ENCODE measurements around the gene CHRM5.

The CHRM5 gene

DNA sequence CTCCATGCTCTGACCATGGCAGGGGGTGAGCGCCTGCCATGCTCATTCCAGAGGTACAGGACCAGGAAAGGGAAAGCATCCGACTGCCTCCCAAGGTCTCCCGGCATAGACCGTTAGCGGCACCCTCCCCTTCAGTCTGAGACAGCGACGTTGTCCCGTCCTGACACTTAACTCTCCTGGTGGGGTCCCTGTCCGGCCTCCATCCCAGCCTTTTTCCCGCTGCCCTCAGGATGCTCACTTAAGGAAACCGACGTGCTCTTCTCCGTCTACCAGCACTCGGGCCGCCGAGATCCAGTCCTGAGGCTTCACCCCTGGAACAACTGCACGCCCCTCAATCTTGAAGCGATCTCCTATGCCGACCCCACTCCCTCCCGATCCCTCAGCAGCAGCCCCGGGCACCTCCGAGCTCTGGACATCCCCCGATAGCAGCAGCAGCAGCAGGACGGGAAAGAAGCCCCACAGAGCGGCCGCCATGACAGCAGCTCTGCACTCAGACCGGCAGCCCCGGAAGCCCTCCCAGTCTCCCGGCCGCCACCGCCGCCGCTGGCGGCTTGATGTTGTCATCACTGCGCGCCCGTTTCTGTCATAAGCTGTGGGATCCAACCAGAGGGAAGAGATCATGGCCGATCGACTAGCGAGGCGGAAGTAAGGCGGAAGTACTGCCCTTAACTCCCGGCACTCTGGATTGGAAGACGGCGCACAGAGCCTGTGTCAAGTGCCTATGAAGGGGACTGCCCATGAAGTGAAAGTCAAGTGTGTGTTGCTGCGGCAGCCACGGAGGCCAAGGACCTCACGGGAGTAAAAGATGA is 133.3 kb downstream of the CHRM5 start, which contains the start of the genes EMC7 and PGBD4:
Gene EMC7, minus strand, starts transcription at position 497 of the 809 bp plus-strand sequence. Its CDS starts 23 bp downstream, at position 474.
Gene PGBD4, plus strand, starts transcription at position 718 of the 809 bp plus-strand sequence. CDS start 449 bp downstream, outside the sequence.
- DNase-seq (ENCODE audit: low read depth), result peak; percentile 98

DNA sequence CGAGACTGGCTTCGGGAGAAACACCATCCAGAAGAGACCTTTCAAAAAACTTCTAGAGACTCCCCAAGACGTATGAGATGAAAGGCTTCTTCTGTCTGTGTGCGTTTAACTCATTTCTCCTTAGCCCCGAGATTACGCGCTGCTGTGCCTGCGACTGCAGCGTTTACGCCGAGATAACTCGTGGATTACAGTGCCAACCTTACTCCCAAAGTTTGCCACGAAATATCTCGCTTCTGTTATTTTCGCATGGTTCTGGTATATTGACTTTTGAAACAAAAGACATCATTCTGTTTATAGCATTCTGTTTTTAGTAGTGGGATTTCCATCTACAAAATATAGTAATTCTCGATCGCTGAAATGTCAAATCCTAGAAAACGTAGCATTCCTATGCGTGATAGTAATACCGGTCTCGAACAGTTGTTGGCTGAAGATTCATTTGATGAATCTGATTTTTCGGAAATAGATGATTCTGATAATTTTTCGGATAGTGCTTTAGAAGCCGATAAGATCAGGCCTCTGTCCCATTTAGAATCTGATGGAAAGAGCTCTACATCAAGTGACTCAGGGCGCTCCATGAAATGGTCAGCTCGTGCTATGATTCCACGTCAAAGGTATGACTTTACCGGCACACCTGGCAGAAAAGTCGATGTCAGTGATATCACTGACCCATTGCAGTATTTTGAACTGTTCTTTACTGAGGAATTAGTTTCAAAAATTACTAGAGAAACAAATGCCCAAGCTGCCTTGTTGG is 134.1 kb downstream of the CHRM5 start:
- DNase-seq (ENCODE audit: low read depth), result no peak

DNA sequence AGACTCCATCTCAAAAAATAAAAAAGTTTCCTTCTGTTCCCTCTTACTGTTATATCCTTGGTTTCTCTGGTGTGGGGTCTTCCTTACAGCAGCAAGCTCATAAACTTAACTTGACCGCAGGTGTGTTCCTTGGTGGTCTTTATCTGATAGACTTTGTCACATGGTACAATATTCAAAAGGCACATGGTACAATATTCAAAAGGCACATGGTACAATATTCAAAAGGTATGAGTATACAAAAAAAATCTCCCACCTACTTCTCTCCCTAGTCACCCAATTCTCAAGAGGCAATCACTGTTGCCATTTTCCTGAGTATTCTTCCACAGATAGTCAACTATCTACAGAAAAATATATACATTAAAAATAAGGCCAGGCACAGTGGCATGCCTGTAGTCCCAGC is 138.1 kb downstream of the CHRM5 start:
- DNase-seq (ENCODE audit: low read depth), result no peak

DNA sequence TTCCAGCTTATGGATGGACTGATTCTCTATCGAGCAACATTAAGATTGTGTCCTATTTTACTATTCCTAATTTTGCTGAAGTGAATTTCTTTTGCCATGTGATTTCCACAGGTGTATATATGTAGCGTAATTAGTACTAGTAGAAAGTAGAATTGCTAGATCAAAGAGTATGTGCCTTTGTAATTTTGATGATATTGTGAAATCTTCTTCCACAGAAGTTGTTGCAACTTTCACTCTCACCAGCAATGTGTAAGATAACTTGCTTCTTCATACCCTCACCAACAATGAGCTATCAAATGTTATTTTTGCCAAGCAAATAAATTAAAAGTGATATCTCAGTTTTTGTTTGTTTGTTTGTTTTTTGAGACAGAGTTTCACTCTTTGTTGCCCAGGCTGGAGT is 139.0 kb downstream of the CHRM5 start:
- no peak for DNase-seq (ENCODE audit: low read depth)

DNA sequence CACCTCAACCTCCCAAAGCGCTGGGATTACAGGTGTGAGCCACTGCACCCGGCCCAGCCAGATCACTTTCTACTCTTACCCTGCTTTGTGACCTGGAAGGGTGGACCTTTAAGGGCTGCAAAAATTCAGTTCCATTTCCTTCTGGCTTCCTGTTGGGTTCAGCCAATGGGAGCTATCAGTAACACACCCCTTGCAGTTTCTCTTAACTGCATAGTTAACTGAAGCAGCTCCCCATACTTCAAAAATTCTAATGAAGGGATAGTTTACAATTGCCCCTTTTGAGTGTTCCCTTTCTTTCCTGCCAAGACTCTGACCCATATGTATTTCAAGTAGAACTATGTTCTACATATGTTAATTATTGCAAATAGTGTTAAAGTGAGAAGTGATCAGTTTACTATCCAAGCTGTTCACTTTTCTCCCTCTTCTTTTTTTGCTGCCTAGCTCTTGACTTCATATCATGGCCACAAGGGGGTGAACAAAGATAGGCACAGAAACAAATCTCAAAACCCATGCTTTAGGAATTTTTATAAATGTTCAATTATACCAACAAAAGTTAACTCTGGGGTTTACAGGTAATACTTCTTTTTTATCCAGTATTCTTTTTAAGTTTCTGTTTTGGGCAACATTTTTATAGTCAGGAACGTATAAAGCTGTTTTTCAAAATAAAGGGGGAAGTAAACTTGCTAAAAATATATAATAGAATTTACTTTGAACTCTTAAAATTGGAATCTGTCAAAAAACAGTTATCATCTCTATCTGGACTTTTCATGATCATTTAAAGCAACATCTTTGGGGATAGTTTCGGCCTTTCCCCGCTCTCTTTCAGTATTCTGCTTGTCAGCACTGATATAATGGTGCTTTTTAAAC is 141.7 kb downstream of the CHRM5 start:
- no peak for DNase-seq (ENCODE audit: low read depth)

DNA sequence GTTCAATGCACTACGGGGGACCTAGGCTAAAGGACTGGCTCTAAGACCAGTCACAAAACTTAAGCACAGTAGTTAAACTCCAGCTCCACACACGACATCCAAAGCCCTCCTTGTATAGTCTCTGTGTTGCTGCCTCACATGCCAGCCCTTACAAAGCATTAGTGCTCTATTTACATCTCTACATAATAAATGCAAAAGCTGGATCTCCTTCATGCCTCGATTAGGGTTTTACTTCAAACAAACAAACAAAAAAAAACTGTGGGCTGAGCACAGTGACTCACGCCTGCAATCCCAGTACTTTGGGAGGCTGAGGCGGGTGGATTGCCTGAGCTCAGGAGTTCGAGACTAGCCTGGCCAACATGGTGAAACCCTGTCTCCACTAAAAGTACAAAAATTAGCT is 143.2 kb downstream of the CHRM5 start:
- no peak for DNase-seq (ENCODE audit: low read depth)

DNA sequence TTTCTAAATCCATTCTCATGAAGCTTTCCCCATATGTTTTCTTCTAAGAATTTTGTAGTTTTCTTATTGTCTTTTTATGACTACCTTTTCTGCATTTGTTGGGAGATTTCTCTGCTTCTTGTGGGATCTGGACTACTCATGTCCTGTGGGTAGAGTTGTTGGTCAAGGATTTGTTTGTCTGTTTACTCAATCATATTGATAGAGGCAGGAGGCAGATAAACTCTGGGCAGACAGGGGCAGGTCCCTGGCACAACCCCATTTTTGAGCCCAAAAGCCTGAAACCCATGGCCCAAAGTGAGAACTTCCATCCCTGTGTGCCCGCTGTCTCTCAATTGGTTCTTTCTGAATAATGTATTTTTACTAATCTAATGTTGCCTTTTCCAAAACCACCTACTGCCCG is 145.9 kb downstream of the CHRM5 start:
- DNase-seq (ENCODE audit: low read depth), result no peak

DNA sequence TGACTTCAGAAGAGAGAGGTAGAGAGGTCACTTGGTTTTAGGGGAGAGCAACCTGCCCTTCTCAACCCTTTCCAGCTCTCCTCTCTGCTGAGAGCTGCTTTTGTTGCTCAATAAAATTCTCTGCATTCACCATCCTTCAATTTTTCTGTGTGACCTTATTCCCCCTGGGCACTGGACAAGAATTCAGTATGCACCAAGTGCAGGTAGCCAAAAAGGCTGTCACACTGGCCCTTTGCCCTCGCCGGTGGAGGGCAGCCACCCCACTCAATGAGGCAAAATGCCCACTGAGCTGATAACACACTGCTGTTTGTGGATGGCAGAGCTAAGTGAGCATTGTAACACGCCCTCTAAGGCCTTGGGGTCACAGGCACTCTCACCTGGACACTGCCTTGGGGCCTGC is 146.4 kb downstream of the CHRM5 start:
- no peak for DNase-seq (ENCODE audit: low read depth)

DNA sequence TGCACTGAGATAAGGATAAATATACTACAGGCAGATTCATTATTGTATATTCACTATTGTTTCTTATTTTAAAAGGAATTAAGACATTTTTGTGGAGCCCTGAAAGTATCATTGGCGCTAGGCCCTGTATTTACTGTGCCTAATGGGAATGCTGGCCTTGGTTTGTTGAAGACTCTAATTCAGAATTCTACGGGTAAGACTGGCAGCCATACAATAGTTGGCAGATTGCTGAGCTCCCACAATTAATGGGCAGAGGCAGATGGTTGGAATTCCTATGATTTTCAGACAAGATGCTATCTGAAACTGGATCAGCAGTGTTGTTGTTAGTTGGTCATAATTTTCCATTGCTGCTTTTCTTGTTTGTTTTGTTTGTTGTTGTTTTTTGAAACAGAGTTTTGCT is 148.3 kb downstream of the CHRM5 start:
- DNase-seq (ENCODE audit: low read depth), result no peak
